Measurements from ENCODE around the gene CFAP119.

Gene CFAP119

DNA sequence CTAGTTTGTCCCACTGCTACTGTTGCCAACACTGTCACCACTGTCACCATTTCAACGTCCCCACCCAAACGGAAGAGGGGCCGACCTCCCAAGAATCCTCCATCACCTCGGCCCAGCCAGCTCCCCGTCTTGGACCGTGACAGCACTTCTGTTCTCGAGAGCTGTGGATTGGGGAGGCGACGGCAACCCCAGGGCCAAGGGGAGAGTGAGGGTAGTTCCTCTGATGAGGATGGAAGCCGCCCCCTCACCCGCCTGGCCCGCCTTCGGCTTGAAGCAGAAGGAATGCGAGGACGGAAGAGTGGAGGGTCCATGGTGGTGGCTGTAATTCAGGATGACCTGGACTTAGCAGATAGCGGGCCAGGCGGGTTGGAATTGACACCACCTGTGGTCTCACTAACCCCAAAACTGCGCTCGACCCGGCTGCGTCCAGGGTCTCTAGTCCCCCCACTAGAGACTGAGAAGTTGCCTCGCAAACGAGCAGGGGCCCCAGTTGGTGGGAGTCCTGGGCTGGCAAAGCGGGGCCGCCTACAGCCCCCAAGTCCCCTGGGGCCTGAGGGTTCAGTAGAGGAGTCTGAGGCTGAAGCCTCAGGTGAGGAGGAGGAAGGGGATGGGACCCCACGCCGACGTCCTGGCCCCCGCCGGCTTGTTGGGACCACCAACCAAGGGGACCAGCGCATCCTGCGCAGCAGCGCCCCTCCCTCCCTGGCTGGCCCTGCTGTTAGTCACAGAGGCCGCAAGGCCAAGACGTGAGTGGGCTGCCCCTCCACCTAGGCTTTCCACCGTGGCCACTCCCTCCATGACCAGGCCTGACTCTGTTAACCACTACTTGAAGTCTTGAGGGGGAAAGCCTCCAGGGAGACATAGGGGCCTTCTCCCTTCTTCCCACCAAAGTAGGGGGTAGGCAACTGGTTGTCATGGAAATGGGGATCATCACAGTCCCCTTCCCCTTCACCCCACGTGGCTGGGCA lies 22.6 kb downstream of the CFAP119 start:
- no peak for DNase-seq

DNA sequence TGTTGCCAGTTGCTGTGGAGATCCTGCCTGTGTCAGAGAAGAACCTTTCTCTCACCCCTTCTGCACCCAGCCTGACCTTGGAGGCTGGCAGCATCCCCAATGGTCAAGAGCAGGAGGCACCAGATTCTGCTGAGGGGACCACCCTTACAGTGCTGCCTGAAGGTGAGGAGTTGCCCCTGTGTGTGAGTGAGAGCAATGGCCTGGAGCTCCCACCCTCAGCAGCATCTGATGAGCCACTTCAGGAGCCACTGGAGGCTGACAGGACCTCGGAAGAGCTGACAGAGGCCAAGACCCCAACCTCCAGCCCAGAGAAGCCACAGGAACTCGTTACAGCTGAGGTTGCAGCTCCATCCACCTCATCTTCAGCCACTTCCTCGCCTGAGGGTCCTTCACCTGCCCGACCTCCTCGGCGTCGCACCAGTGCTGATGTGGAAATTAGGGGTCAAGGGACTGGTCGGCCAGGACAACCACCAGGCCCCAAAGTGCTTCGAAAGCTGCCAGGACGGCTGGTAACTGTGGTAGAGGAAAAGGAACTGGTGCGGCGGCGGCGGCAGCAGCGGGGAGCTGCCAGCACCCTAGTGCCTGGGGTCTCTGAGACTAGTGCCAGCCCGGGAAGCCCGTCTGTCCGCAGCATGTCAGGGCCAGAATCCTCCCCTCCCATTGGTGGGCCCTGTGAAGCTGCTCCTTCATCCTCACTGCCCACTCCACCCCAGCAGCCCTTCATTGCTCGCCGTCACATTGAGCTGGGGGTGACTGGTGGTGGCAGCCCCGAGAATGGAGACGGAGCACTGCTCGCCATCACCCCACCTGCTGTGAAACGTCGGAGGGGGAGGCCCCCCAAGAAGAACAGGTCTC lies 23.8 kb downstream of the CFAP119 start:
- DNase-seq: no peak

DNA sequence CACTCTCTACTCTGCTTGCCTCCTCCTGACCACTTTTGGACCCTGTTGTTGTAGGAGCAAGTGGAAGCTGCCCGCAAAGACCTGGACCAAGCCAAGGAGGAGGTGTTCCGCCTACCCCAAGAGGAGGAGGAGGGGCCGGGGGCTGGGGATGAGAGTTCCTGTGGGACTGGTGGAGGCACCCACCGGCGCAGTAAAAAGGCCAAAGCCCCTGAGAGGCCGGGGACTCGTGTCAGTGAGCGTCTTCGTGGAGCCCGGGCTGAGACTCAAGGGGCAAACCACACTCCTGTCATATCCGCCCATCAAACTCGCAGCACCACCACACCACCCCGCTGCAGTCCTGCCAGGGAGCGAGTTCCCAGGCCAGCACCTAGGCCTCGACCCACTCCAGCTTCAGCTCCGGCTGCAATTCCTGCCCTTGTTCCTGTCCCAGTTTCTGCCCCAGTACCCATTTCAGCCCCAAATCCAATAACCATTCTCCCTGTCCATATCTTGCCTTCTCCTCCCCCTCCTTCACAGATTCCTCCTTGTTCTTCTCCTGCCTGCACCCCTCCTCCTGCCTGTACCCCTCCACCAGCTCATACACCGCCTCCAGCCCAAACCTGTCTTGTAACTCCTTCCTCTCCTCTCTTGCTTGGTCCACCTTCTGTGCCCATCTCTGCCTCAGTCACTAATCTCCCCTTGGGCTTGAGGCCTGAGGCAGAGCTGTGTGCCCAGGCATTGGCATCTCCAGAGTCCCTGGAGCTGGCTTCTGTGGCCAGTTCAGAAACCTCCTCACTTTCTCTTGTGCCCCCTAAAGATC lies 24.7 kb downstream of the CFAP119 start:
- no peak for DNase-seq

DNA sequence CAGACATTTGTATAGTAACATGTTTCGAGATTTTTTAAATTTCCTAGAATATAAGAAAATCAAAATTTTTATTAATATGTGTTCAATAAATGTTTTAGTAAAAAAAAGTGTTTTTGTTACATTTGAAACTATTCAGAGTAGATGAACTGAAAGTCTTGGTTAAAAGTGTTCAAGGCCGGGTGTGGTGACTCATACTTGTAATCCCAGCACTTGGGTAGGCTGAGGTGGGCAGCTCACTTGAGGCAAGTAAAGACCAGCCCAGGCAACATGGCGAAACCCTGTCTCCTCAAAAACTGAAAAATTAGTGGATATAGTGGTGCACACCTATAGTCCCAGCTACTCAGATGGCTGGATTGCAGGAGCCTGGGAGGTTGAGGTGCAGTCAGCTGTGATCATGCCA lies 30.5 kb downstream of the CFAP119 start:
- DNase-seq: no peak

DNA sequence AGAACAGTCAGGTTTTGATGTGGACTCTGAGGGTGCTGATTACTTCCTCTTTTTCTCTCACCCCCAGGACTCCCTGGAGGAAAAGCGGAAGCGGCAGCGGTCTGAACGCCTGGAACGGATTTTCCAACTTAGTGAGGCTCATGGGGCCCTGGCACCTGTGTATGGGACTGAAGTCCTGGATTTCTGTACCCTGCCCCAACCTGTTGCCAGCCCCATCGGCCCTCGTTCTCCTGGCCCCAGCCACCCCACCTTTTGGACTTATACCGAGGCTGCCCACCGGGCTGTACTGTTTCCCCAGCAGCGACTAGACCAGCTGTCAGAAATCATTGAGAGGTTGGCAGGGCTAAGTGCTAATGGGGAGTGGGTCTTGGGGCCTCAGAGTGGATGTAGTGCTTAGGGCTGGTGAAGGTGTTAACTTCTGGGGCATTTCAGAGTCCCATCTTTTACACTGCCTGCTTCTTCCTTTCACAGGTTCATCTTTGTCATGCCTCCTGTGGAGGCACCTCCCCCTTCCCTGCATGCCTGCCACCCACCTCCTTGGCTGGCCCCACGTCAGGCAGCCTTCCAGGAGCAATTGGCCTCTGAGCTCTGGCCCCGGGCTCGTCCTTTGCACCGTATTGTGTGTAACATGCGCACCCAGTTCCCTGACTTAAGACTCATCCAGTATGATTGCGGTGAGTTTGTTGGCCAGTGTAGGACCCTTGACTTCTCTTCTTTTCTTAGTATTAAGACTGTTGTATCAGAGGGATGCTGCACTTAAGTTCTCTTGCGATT lies 32.8 kb downstream of the CFAP119 start:
- DNase-seq: no peak

DNA sequence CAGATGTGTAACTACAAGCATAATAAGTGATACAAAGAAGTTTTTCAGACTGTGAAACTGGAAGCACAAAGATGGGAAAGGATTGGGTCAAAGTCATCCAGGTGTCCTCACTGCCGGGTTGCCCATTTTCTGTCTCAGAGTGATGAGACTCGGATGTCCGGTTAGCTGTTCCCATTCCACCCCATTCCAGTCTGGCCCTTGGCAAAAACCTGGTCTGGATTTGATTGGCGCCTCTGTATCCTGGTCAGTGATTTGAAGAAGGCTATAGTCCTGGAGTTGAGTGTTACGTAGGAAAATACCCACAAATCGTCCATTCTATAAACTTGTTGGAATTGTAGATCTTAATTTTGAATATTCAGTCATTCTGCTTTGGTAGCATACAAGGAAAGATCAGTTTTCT lies 33.5 kb downstream of the CFAP119 start:
- no peak for DNase-seq

DNA sequence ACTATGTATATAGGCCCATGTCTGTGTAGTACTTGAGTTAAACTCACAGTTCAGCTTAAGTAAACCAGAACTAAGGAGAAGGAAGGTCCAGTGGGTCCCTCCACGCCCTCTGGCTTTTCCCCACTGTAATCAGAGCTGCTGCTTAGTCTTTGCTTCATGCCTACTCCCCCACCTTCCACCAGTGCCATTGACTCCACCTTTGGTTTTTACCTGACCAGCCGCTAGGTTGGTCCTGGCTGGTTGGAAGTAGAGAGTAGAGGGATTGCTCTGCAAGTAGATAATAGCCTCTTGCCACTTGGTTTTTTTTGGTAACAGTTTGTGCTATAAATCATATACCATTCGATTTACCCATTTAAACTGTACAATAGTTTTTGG lies 36.5 kb downstream of the CFAP119 start:
- no peak for DNase-seq

DNA sequence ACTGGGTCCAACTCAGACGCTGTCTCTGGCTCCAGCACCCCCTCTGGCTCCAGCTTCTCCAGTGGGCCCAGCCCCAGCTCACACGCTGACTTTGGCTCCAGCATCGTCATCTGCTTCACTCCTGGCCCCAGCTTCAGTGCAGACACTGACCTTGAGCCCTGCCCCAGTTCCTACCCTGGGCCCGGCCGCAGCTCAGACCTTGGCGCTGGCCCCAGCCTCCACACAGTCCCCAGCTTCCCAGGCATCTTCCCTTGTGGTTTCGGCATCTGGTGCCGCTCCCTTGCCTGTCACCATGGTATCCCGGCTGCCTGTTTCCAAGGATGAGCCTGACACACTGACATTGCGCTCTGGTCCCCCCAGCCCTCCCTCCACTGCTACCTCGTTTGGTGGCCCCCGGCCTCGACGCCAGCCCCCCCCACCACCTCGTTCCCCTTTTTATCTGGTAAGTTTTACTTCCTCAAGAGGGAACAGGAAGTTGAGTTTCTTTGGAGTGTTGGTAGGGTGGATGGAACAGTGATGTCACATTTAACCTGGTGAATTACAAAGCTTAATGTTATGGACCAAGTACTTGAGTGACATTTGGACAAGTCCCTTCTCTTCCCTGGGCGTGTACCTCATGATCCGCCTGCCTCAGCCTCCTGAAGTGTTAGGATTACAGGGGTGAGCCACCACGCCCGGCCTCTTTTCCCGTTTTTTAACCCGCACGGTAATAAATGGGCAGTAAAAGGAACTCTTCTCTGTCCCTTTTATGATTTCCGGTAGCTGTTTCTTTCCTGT lies 37.0 kb downstream of the CFAP119 start:
- DNase-seq: no peak

DNA sequence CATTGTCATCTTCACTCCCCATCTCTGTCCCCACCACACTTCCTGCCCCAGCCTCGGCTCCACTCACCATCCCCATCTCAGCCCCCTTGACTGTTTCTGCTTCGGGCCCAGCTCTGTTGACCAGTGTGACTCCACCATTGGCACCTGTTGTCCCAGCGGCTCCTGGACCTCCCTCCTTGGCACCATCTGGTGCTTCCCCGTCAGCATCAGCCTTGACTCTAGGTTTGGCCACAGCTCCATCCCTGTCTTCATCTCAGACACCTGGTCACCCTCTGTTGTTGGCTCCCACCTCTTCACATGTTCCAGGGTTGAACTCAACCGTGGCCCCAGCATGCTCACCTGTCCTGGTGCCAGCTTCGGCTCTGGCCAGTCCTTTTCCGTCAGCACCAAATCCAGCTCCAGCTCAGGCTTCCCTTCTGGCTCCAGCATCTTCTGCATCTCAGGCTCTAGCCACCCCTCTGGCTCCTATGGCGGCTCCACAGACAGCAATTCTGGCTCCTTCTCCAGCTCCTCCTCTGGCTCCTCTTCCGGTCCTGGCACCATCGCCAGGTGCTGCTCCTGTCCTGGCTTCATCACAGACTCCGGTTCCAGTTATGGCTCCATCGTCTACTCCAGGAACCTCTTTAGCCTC lies 38.0 kb downstream of the CFAP119 start:
- DNase-seq: no peak

DNA sequence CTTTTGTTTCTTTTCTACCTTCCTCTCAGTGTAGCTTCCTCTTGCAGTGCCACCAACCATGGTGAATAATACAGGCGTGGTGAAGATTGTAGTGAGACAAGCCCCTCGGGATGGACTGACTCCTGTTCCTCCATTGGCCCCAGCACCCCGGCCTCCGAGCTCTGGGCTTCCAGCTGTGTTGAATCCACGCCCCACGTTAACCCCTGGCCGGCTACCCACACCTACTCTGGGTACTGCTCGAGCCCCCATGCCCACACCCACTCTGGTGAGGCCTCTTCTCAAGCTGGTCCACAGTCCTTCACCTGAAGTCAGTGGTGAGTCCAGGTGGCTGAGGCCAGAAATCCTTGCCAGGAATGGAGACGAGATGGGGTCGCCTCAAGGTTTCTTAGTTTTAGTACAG lies 38.9 kb downstream of the CFAP119 start:
- DNase-seq: no peak

DNA sequence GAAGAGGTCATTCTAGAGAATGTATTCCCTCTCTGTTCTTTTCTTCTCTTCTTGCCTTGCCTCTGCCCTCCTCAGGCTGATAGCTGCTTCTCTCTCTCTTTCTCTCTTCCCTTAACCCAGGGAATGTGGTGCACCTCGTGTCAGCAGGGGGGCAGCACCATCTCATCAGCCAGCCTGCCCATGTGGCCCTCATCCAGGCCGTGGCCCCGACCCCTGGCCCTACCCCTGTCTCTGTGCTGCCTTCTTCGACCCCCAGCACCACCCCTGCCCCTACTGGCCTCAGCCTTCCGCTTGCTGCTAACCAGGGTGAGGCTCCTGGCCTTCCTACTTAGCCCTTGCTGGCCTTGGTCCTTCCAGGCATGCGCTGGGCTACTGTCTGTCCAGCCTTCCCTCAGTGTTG lies 39.4 kb downstream of the CFAP119 start:
- DNase-seq: no peak

DNA sequence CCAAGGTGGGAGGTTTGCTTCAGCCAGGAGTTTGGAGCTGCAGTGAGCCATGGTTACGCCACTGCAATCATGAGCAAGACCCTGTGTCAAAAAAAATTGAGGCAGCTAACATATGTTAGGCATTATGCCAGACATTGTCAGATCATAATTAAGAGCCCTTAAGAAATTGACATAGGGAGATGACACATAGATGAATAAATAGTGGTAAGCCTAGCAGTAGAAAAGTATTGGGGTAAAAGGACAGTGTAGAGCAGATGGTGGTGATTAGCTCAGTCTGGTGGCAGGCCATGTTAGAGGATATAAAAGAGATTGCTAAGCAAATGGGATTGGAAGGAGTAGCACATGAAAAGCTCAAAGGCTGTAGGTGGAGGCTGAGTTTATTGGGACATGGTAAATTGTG lies 40.3 kb downstream of the CFAP119 start:
- no peak for DNase-seq

DNA sequence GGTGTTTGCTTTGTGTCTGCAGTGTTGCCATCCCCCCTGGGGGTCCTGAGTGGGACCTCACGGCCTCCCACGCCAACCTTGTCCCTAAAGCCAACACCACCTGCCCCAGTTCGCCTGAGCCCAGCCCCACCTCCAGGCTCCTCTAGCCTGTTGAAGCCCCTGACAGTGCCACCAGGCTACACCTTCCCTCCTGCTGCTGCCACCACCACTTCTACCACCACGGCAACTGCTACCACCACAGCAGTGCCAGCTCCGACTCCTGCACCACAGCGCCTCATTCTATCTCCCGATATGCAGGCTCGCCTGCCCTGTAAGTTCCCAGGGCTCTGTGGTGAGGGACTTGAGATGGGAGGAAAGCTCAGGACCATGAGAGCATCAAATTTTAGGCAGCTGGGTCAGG lies 40.7 kb downstream of the CFAP119 start:
- no peak for DNase-seq

DNA sequence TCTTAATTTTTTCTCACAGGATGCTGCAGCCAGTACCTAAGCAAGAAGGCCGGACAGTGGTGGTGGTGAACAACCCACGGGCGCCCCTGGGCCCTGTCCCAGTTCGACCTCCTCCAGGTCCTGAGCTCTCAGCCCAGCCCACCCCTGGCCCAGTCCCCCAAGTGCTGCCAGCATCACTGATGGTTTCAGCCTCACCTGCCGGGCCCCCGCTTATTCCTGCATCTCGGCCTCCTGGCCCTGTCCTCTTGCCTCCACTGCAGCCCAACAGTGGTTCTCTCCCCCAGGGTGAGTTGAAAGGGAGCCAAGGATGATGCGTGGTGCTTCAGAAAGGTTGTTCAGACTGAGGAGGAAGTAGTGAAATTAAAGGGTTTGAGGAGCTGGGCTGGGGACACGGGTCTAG lies 41.2 kb downstream of the CFAP119 start:
- no peak for DNase-seq

DNA sequence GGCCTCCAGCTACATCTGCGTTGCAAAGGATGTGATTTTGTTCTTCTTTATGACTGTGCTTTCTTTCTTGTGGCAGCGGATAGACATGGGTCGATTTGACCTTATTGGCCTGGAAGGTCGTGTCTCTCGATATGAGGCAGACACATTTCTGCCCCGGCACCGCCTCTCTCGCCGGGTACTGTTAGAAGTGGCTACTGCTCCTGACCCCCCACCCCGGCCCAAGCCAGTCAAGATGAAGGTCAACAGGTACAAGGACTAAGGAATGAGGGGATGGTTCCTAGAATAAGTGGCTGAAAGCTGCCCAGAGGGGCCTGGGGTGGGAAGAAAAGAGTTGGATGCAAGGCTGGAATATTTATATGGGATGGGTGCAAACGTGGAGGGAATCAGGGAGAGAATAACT lies 41.8 kb downstream of the CFAP119 start:
- DNase-seq: no peak

DNA sequence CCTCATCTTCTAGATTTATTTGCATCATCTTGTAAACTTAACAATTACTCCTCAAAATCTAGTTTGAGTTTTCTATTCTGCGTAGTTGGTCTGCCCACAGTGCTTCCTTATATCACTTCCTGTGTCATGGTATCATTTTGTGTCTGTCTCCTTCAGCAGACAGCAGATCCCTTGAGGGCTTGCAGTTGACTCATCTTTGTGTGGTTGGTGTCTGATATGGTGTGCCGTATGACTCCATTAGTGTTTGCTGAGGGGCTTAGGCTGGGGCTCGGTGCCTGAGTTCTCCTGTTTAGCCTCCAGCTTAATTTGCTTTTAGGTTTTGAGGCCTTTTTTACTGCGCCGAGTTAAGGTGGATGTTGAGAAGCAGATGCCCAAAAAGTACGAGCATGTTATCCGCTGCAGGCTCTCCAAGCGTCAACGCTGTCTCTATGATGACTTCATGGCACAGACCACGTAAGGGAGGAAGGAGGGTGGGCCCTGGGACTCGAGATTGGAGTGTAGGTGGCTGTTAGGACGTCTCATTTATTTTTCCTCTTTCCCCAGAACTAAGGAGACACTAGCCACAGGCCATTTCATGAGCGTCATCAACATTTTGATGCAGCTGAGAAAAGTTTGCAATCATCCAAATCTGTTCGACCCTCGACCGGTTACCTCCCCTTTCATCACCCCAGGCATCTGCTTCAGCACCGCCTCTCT lies 46.0 kb downstream of the CFAP119 start:
- DNase-seq: no peak

DNA sequence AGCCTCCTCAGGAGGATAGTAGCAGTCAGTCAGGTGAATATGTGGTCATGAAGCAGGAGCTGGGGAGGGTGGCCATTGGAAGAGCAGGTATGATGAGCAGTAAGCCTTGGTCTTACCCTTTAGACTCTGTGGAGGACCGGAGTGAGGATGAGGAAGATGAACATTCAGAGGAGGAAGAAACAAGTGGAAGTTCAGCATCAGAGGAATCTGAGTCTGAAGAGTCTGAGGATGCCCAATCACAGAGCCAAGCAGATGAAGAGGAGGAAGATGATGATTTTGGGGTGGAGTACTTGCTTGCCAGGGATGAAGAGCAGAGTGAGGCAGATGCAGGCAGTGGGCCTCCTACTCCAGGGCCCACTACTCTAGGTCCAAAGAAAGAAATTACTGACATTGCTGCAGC lies 50.1 kb downstream of the CFAP119 start:
- no peak for DNase-seq

DNA sequence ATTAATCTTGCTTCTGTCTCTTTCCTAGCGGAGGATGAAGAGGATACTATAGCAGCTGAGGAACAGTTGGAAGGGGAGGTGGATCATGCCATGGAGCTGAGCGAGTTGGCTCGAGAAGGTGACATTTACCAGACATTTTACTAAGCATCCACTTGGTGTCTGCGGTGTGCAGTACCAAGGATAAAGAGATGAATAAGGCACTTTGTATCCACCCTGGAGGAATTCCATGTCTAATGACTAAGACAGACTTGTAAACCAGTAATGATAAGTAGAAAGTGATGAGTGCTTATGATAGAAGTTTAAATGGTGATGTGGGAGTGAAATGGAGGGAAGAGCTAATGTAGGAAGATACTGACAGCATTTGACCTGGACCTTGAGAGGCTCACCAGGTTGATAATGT lies 50.9 kb downstream of the CFAP119 start:
- DNase-seq: no peak

Data from amniotic stem cell (primary cell).